ENCODE data around the gene ASPHD2.

The ASPHD2 gene

DNA sequence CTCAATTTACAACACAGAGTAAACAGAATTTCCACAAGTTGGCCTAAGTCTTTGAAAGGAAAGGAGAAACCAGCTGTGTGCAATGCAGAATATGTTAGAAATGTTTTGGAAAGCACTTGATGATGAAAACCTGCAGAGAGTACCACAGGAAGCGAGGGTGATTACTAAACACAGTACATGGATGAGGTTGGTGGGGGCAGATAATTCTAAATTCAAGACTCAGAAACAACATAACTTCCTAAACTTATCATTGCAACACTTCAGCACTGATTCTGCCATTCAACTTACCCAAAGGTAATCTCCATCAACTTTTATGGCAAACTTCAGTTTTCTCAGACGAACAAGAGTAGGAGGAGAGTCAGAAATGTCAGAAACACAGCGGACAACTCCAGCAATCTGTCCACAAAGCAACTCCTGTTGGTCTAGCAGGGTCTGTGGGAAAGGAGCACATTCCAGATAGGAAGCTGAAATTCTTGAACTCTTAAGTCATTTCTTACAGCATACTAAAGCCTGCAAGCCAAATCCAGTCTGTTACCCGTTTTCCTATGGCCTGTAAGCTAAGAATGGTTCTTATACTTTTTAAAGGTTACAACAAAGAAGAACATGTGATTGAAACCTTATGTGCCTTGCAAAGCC is 47.8 kb downstream of the ASPHD2 start:
- DNase-seq (ENCODE audit: low spot score): no peak

GRCh38 chr22:26477341-26477731 is 48.3 kb downstream of the ASPHD2 start:
- DNase-seq (ENCODE audit: low spot score): no peak

GRCh38 chr22:26479043-26479791 is 50.2 kb downstream of the ASPHD2 start:
- no peak for DNase-seq (ENCODE audit: low spot score)

GRCh38 chr22:26479792-26480610 is 50.9 kb downstream of the ASPHD2 start:
- DNase-seq (ENCODE audit: low spot score): no peak

- no peak for DNase-seq (ENCODE audit: low spot score)
These were observed 51.5 kb downstream of the ASPHD2 start for GRCh38 chr22:26480611-26480932.

- DNase-seq (ENCODE audit: low spot score): no peak
These were observed 52.1 kb downstream of the ASPHD2 start for GRCh38 chr22:26481112-26481693.

DNA sequence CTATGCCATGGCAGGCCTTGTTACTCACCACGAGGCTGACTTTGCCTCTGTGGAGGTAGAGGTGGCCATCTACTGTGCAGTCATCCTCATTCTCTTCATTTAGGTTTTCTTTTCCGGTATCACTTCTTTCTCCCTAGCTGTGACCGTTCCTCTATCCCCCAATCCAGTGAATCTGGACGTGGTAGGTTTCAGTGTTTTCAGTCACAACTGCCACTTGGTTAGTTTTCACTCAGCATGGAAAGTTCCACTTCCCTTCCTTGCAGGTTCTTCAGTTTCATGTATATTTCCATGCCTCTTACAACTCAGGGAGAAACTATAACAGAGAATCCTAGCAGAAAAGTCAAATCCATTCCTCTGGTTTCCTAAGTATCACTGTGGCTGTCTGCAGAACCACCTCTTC is 52.6 kb downstream of the ASPHD2 start:
- no peak for DNase-seq (ENCODE audit: low spot score)

DNA sequence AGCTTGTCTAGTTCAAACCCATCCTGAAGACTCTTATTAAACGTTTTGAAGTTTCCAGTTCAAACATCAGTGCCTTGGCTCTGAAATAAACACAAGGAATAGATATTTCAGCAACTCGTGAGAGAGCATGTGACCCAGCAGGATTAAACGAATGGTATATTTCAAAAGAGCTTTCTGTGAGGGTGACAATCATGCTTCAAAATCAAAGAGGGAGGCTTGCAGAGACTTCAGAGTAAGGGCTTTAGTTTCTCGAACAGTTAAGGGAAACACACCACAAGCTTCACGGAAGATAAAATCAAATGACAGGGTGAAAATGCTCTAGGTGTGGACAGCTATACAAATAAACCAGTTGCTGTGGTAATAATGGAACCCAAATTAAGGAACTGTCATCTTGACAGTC is 53.1 kb downstream of the ASPHD2 start:
- DNase-seq (ENCODE audit: low spot score): no peak

DNA sequence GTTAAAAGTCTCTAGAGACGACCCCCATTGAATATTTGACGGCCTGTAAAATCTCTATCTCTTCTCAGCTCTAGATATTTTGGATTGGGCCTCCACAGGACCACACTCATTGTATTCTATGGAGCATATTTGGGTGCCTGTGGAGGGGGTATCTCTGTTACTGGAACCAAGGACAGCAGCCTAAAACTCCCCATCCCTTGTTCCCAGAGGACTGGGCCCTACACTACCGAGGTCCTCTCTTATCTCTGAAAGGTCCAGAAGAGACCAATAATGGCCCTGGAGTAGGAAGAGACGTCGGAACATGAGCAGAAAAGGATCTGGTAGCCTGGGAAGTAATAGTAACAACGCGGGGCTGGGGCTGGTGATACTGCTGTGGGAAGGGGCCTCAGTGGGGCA is 54.0 kb downstream of the ASPHD2 start:
- DNase-seq (ENCODE audit: low spot score): no peak

- peak; percentile 93 for DNase-seq (ENCODE audit: low spot score)
These were observed 54.6 kb downstream of the ASPHD2 start, which contains the start of the genes HPS4 and SRRD for GRCh38 chr22:26483439-26484359. Gene HPS4, minus strand, starts transcription at chr22:26483783. Its CDS starts 2,021 bp downstream, at chr22:26481762. Gene SRRD, plus strand, starts transcription at chr22:26483877. Its CDS starts 14 bp downstream, at chr22:26483891.

DNA sequence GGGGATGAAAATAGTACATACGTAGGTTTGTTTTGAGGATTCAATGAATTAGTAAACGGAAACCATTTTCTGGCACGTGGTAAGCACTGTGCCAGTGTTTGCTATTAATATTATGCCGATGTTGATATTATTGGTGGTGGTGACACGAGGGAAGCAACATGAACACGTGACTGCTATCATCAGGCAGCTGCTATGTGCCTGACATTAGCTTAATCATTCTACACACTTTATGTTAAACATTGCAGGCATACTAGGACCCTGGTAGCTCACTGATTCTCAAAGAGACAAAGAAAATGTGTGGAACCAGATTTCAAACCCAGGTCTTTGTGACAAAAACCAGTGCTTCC is 55.3 kb downstream of the ASPHD2 start:
- DNase-seq (ENCODE audit: low spot score): peak; percentile 40

GRCh38 chr22:26485013-26485412 is 56.0 kb downstream of the ASPHD2 start:
- no peak for DNase-seq (ENCODE audit: low spot score)

- DNase-seq (ENCODE audit: low spot score): no peak
These were observed 56.8 kb downstream of the ASPHD2 start for GRCh38 chr22:26485806-26486390.

- DNase-seq (ENCODE audit: low spot score): no peak
These were observed 57.3 kb downstream of the ASPHD2 start for GRCh38 chr22:26486394-26486793.

GRCh38 chr22:26487996-26488395 is 58.9 kb downstream of the ASPHD2 start:
- no peak for DNase-seq (ENCODE audit: low spot score)

GRCh38 chr22:26489447-26490036 is 60.5 kb downstream of the ASPHD2 start:
- DNase-seq (ENCODE audit: low spot score): no peak

DNA sequence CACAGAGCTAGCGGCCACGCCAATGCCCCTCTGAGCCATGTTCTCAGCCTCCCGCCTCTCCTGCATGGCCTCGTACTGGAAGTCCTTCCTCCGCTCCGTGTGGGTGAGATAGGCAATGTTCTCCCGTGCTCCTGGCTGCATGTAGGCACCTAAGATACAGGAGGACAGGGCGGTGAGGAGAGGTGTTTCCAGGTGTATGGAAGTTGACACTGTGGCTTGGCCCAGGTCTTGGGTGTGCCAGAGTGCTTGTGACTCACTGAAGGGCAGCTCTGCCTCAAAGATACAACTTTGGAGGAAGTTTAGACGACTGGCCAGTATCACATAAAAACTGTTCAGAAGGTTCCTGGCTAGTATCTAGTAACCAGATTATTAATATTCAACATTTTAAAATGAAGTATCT is 63.2 kb downstream of the ASPHD2 start:
- no peak for DNase-seq (ENCODE audit: low spot score)

- DNase-seq (ENCODE audit: low spot score): no peak
These were observed 65.4 kb downstream of the ASPHD2 start for GRCh38 chr22:26494506-26494905.

All from CD4-positive, alpha-beta T cell treated with Interleukin-15 for 4 hours (primary cell).